GM12864 (cell line): ENCODE results near the gene MRNIP.

ENCODE experiments used
- DNase-seq: peaks from one replicate; pipeline ENCODE4 v3.0.0-alpha.2; 2011; ENCODE audit warnings: low read depth
- H3K4me3 ChIP-seq: 2 replicates; pipeline ENCODE4 v1.5.1; 2011; ENCODE audit warnings: mild to moderate bottlenecking, low read depth, low read length, control low read depth
- CTCF ChIP-seq: IDR thresholded peaks from 2 replicates; pipeline ENCODE4 v1.5.1; 2011; ENCODE audit warnings: low read depth, mild to moderate bottlenecking, moderate library complexity, low read length, control low read depth, inconsistent platforms; ENCODE audit errors: missing control alignments

MRNIP gene

GRCh38 chr5:179870403-179870903, 11.8 kb upstream of the MRNIP start:
- peak; percentile 44 for TF ChIP-seq CTCF
- no peak for DNase-seq
- H3K4me3 ChIP-seq, result no peak overlapping the region

GRCh38 chr5:179869641-179870402, 11.2 kb upstream of the MRNIP start:
- DNase-seq, result no peak
- no peak for TF ChIP-seq CTCF

GRCh38 chr5:179869101-179869500, 10.5 kb upstream of the MRNIP start:
- DNase-seq, result no peak
- no peak overlapping the region for H3K4me3 ChIP-seq
- TF ChIP-seq CTCF, result no peak

More at GRCh38 chr5:179869641-179870402, 11.2 kb upstream of the MRNIP start:
- no peak overlapping the region for H3K4me3 ChIP-seq

- no peak overlapping the region for H3K4me3 ChIP-seq
- TF ChIP-seq CTCF, result no peak
- DNase-seq, result no peak
Observed at GRCh38 chr5:179868541-179868940, 9.9 kb upstream of the MRNIP start.

- no peak for DNase-seq
- no peak overlapping the region for H3K4me3 ChIP-seq
- TF ChIP-seq CTCF, result no peak
Observed at GRCh38 chr5:179867476-179867875, 8.9 kb upstream of the MRNIP start.

GRCh38 chr5:179867079-179867465, 8.5 kb upstream of the MRNIP start:
- DNase-seq, result no peak
- no peak for TF ChIP-seq CTCF
- H3K4me3 ChIP-seq, result no peak overlapping the region
